H1 (cell line): ENCODE results near the gene WDR48. TPM values are rescaled to one million over a fixed set of nuclear protein-coding genes. Genes with fewer than 3 reads are reported as not detected.

Experiments
- GTF2F1 ChIP-seq: IDR thresholded peaks from 2 replicates; pipeline ENCODE4 v1.6.1; 2012; ENCODE audit warnings: low read depth, low read length, improper control_type of control experiment, borderline replicate concordance
- HDAC2 ChIP-seq, 2 experiments: fragments of 300-600 bp in 1 of 2; sonication (generic) in 1 of 2; IDR thresholded peaks; 2 replicates each; pipeline ENCODE4 v1.6.1; 2011 to 2012; ENCODE audit warnings: low read depth in 2 of 2, low read length in 2 of 2, mild to moderate bottlenecking in 2 of 2, moderate library complexity in 2 of 2, borderline replicate concordance in 1 of 2, inconsistent platforms in 1 of 2
- KDM1A ChIP-seq: fragments of 200-600, 300-600 bp; sonication (generic); IDR thresholded peaks from 2 replicates; pipeline ENCODE4 v1.7.1; 2016; ENCODE audit warnings: mild to moderate bottlenecking, low read length, borderline replicate concordance
- RNF2 ChIP-seq: fragments of 200-900, 300-1000 bp; sonication (generic); IDR thresholded peaks from 2 replicates; pipeline ENCODE4 v1.7.1; 2016; ENCODE audit warnings: borderline replicate concordance, low read depth, mild to moderate bottlenecking, antibody characterized with exemption, low read length; ENCODE audit not compliant: poor library complexity, severe bottlenecking; ENCODE audit errors: missing control alignments
- polyA plus RNA-seq, 7 experiments: library from polyadenylated mRNA; depleted of rRNA in 3 of 7; stranded (reverse) in 5 of 7; unstranded in 2 of 7; fragments of >200 nt in 5 of 7; fragments of 200-250 nt in 2 of 7; gene quantifications; 1 replicate in 5 of 7; 2 replicates in 1 of 7; 4 replicates in 1 of 7; pipeline versions ENCODE4 v1.2.1 to v1.2.3, GENCODE V29; 2011 to 2013; ENCODE audit warnings: missing spikeins in 2 of 7, mixed read lengths in 2 of 7
- total RNA-seq: library from RNA; stranded (reverse); fragmentation: NEBNext Ultra II Directional; extraction: Animal tissue kit (Norgen Biotek cat#: 25700); gene quantifications from 2 replicates; pipeline ENCODE4 v1.2.1, GENCODE V29; 2021
- TF ChIP-seq, protein P1 (sequence below), 3 experiments: IDR thresholded peaks; 1 replicate in 2 of 3; 2 replicates in 1 of 3; pipeline versions ENCODE4 v1.5.1 to v1.6.1; 2011; ENCODE audit warnings: low read length in 3 of 3, mild to moderate bottlenecking in 3 of 3, inconsistent platforms in 2 of 3, low read depth in 1 of 3, moderate library complexity in 1 of 3; ENCODE audit not compliant: insufficient read depth in 1 of 3; ENCODE audit errors: control extremely low read depth in 1 of 3

WDR48 gene
- total and polyA plus RNA-seq, 2 of the 8 experiments (the other 6 are each of a cell fraction or from before 2014, with no cell fraction given): 21.2 to 54.1 TPM

DNA sequence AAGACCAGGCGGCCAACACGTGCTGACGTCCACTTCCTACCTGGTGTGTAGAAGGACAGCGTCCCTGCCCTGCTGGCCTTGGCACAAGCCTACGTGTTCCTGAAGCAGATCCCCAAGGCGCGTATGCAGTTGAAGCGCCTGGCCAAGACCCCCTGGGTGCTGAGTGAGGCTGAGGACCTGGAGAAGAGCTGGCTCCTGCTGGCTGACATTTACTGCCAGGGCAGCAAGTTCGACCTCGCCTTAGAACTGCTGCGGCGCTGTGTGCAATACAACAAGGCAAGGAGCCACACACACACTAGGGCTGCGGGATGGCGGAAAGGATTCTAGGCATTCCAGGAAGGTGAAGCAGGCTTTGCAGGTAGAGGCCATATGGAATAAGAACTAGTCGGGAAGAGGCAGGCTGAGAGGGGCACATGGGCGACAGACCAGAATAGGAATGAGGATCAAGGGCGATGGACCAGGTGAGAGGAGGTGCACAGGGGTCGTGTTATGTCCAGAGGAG is 85.7 kb downstream of the WDR48 start (continued):
- TF ChIP-seq, protein P1, sequence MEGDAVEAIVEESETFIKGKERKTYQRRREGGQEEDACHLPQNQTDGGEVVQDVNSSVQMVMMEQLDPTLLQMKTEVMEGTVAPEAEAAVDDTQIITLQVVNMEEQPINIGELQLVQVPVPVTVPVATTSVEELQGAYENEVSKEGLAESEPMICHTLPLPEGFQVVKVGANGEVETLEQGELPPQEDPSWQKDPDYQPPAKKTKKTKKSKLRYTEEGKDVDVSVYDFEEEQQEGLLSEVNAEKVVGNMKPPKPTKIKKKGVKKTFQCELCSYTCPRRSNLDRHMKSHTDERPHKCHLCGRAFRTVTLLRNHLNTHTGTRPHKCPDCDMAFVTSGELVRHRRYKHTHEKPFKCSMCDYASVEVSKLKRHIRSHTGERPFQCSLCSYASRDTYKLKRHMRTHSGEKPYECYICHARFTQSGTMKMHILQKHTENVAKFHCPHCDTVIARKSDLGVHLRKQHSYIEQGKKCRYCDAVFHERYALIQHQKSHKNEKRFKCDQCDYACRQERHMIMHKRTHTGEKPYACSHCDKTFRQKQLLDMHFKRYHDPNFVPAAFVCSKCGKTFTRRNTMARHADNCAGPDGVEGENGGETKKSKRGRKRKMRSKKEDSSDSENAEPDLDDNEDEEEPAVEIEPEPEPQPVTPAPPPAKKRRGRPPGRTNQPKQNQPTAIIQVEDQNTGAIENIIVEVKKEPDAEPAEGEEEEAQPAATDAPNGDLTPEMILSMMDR (IDR thresholded peaks at IDR 0.05; ENCODE audit: control extremely low read depth in 1 of 3, insufficient read depth in 1 of 3, low read depth in 1 of 3, low read length in 3 of 3): no peak
- TF ChIP-seq RNF2 (no peak), KDM1A (no peak), HDAC2 (IDR thresholded peaks at IDR 0.05; ENCODE audit: borderline replicate concordance in 1 of 2, low read depth in 2 of 2, low read length in 2 of 2) (no peak), GTF2F1 (no peak)
